ENCODE results near the gene MYO9A. TPM values are rescaled to one million over a fixed set of nuclear protein-coding genes. Genes with fewer than 3 reads are reported as not detected.

The MYO9A gene
- total RNA-seq, 1 experiment from 2014 or later = 19.6 TPM

DNA sequence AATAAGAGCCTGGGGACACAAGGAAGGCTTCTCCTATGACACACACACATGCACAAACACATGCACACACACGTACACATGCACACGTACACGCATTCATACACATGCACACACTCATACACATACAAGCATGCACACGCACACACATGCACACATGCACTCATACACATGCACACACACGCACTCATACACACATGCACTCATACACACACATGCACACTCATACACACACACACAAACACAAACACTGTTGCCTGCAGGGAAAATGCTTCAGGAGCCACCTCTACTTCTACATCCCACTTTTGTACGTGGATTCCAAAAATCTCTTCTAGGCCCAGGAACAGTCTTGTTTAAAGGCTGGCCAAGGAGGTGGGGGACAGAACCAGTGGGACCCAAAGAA, 328.3 kb downstream of the MYO9A start:
- no peak for DNase-seq (ENCODE audit: extremely low read depth, low read depth)

DNA sequence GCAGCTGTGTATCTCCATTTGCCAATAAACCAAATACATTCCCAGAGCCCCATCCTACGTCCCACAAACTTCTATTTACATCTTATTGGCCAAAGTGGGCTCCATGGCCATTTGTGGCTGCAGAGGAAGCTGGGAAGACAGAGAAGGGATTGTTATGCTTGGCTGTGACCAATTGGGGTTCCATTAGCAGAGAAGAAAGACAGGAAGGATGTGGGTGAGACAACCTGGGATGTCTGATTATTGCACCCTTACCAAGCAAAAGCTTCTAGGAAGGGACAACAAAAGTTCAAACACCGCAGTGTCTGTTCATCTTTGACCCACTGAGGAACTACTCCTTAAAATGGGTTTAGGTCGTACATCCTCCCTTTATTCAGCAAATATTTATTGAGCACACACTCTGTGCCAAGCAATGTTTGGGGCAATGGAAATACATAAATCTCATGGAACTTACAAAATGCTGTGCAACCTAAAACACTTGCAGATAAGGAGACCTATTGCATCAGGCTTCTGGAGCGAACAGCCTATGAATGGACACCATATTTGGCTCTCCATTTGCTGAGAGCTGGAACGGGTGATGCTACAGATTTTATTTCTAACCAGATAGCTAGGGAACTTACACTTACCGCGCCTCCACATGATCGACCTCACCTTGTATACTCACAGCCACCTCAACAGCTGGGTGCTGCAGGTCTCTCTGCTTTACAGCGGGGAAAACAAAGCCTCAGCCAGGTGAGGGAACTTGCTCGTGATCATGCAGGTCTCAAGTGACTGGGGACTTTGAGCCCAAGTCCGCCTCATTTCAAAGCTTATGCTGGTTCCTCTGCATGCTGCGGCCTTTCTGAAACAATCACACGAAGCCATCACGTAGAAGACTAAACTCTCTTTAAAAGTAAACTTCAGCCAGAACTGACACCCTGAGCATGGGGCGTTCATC, 329.0 kb downstream of the MYO9A start:
- no peak for DNase-seq (ENCODE audit: extremely low read depth, low read depth)

DNA sequence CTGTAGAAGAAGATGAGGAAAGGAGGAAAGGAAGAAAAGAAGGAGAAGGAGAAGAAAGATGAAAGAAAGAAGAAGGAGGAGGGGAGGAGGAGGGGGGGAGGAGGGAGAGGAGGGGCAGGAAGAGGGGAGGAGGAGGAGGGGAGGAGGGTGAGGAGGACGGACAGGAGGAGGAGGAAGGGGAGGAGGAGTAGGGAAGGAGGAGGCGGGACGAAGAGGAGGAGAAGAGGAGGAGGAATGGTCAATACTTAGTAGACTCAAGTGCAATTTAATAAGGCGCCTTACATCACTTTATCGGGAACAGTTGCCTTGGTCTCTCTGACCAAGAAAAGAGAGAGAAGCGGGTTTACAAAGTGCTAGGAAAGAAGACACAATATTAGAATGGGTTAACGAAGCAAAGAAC, 331.3 kb downstream of the MYO9A start:
- DNase-seq (ENCODE audit: extremely low read depth, low read depth) = no peak

DNA sequence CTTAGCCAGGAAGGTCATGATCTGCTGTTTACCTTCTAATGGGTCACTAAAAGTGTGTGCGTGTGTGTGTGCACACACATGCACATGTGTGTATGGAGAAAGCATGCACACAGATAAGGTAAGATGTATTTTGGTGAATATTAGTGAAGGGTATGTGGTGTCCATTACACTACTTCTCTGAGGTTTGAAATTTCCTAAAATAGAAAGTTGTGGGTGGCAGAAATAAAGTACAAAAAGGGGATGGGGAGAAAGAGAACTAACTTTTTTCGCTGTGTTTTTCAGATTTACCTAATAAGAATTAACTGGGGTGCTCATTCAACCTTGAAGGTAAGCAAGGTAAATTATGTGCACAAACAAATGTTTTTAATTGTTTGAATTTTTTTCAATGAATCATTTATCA, 332.0 kb downstream of the MYO9A start:
- no peak for DNase-seq (ENCODE audit: extremely low read depth, low read depth)

DNA sequence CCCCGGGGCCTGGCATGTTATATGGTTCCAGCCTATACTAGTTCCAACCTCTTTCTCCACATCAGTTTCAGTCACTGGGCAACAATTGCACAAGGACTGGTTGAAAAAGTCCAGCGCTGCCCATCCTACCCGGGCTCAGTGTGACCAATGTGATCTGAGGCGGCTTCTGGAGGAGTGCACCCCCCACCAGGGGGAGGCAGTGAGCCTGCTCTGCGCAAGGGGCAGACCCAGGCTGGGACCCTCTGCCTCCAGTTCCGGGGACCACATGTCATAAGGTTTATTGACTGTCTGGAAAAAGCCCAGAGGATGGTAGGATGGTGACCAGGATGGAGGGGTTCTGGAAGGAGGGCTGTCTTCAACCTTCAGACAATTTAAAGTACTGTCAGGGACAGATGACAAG, 333.2 kb downstream of the MYO9A start:
- DNase-seq (ENCODE audit: extremely low read depth, low read depth) = no peak

DNA sequence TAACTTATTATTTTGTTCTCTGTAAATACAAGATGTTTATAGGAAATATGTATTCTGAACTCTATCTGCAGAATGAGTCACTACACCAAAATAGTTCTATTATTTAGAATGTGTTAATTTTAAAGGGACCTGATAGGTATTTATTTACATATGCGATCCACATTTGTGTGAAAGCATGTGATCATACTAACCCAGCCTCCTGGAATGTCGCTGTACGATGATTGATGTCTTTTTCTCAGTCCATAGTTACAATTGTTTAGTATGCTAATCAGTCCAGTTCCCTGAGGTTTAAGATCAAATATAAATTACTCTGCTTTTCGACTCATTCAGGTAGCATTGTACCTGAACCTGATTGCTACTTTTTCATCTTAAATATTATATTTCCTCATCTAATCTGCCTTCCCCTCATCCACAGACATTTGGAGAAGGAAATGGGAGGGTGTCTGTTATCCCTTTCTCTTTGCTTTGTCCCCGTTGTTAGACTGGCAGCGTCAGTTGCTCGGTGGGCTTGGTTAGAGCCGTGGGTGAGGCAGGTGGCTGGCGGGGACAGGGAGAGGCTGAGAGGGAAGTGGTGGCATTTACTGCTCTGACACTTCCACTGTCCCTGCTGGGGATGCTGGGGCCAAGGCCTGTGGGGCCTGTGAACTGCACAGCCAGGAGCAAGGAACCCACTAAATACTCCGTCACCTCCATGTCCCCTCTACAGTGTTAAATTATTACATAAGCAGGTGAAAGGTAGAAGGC, 335.4 kb downstream of the MYO9A start:
- no peak for DNase-seq (ENCODE audit: extremely low read depth, low read depth)

DNA sequence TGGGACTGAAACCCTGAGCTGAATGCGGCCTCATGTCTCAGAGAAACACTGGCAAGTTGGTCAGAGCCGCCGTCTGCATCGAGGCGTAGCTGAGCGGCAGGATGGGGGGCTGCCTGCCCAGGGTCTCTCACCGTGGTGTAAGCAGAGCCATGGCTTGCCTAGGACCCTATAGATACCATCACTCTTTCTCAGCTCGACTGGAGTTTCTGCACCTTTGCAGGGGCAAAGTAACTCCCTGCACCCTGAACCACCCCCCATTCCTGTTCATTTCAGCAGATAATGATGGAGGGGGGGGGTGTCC, 336.0 kb downstream of the MYO9A start:
- DNase-seq (ENCODE audit: extremely low read depth, low read depth) = no peak

DNA sequence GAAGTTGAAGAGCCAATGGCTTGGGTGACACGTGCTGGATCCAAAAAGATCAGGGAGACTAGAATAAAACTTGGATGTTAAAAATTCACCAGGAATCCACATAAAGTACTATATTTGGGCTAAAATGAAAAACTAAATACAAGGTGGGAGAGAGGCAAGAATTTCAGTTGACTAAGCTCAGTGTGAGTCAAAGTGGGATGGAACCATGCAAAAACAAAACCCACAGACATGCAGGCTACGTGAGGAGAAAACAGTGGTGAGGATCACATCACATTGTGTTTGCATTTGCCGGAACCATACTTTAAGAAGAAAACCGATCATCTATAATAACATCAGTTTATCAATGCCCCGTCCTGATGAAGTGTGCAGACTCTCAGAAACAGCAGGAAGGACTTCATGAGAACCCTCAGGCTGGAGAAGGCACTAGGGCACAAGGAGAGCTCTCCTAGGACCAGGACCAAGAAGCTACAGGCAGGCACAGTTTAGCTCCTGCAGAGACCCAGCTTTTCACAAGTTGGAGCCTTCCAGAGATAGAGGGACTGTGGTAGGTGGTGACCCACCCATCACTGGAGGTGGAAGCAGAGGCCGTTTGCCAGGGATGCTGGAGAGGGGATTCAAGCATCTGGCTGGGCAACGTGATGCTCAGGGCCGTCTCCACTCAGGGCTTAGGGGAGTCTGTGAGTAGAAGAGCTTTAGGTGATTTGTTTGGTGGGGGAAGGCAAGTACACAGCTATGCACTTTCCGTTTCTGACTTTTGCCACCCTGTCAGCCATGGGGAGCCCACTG, 336.6 kb downstream of the MYO9A start:
- DNase-seq (ENCODE audit: extremely low read depth, low read depth) = no peak

DNA sequence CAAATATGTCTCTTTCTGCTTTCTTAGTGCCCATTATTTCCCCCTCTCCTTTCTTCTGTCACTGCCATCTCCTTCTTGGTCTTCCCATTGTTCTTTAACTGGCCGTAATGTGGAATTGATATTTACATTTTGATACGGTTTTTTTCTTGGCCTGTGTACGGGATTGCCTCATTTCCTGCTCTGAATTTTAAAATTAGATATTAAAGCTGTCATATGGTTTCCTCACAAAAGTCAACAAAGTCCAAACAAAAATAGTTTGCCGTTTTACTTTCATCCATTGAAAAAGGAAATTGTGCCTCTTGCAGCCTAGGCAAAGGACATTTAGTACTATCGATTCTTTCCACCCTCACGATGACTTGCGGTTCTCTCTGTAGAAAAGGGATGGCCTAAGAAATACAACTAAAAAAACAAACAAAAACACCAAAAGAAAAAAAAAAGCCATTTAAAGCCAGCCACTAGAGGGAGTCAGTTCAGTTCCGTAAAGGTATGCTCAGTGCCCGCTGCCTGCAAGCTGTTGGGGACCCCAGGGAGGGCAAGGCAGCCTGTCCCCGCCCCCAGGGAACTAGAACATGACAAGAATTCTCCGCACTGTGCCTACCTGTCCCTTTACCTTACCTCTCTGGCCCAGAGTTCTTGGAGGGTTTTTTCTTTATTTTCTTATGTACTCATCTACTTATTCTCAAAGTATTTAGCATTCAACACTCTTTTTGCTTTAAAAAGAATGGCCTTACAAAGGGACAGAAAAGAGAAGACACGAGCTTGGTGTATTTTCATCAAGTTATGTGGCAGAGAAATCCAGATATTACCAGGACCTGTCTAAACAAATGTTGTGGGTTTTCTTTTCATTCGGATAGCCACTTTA, 337.6 kb downstream of the MYO9A start:
- peak; percentile 64 for DNase-seq (ENCODE audit: extremely low read depth, low read depth)

DNA sequence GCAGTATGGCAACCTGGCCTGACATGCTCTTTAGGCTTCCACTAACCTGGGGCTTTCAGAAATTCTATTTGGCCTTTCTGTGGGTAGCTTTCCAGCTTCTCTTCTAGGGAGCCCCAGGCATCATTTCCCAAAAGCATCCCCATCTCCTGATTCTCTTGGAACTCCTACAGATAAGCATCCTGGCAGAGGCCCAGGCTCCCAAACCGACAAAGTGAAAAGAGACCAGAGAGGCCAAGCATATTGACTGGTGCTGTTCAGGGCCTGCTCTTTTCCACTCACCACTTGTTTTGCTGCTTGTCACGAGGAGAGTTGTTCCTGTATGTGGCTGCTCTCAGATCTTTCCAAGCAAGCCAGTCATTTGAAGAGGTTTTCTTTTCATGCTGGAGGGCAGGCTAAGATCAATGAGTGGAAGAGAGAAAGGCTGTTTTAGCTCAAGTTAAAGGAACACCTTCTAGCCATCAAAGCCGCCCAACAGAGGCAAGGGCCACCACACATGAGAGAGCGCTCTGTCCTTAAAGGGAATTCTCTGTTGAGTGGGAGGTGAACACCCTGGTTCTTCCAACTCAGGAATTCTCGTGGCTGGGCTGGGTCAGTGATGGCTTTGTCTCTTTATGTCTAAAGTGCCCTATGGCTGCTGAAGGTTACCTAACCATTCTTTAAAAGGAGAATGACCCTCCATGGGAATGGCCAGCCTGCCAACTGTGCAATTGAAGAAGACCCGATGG, 338.7 kb downstream of the MYO9A start:
- DNase-seq (ENCODE audit: extremely low read depth, low read depth) = no peak

DNA sequence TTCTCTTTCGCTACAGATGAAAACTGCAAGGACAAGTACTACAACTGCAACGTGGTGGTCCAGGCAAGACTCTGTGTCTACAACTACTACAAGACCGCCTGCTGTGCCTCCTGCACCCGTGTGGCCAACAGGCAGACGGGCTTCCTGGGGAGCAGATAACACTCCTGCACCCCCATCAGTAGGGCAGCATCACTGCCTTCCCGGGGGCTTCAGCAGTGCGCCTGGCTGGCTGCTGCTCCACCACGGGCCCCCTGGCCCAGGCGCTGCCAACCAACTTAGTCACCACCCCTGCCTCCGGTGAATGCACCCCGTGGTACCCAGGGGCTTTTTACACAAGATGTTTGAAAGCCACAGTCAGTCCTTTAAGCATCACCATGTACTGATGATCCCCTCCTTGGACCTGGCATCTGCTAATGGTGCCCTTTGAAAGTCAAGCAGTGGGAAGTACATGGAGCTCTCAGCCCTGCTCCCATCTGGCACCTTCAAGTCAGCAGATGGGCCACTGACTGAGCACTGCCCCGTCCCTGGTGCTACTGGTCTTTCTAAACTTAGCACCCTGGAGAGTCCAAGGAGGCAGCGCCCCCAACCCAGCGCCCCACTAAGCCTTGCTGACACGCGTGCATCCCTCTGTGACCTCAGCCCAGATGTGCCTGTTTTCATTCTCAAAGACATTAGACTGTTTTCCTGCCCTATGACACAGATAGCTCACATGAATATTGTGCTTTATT, 340.6 kb downstream of the MYO9A start:
- no peak for DNase-seq (ENCODE audit: extremely low read depth, low read depth)

DNA sequence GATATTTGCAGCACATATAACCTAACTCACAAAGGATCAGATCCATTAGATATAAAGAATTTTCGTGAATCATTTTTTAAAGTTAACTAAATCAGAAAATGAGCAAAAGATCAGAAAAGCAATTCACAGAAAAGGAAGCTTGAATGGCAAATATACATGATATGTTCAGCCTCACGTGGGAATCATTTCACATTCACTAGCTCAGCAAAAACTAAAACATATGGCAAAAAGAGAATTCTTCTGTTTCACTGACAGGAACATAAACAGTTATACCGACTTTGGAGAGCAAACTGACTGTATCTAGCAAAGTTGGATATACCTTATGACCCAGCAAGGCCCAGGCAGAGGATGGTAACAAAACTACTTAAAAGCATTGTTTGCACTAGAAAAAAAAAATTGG, 341.6 kb downstream of the MYO9A start:
- no peak for DNase-seq (ENCODE audit: extremely low read depth, low read depth)

DNA sequence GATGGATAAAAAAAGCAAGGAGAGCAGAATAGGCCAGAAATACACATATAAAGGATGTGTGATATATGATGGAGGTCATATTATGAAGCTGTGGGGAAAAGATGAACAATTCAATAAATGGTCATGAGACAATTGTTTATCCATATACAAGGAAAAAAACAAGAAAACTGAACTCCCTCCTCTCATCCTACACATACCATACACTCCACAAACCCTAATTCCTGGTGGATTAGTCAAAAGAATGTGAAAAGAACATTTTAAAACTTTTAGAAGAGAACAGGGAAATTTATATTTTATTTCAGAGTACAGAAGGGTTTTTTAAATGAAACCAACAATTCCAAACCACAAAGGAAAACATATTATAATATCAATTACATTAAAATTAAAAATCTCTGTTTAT, 342.1 kb downstream of the MYO9A start:
- DNase-seq (ENCODE audit: extremely low read depth, low read depth) = no peak

DNA sequence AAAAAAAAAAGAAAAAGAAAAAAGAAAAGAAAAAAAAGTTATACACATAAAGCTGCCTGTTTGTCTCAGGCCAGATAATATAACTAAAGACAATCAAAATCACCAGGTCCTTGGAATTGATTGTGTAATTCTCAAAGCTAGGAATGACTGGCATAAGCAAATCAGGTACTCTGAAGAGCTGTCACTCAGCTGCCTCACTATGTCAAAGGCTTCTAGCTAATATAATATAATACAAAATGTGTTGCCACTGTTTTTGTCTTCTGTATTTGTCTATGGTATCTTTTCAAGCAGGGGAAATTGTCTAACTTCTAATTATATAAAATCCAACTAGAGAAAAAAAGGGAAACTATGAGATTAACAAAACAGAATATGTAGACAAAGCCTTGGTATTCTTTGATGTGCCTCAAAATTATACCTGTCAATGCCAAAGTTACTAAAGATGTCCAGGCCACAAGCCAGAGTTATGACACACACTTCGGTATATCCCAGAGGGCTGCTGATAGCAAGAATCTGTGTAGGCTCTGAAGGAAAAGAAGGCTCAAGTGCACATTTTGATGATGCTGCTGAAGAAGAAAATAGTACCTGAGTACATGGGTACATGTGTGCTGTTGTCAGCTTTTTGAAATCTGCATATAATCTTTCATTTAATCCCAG, 344.6 kb downstream of the MYO9A start:
- DNase-seq (ENCODE audit: extremely low read depth, low read depth) = no peak
